GM12864 (cell line): Measurements from ENCODE around the gene ERG.

Source experiments
- DNase-seq: peaks from one replicate; pipeline ENCODE4 v3.0.0-alpha.2; 2011; ENCODE audit warnings: low read depth
- H3K4me3 ChIP-seq: 2 replicates; pipeline ENCODE4 v1.5.1; 2011; ENCODE audit warnings: mild to moderate bottlenecking, low read depth, low read length, control low read depth
- CTCF ChIP-seq: IDR thresholded peaks from 2 replicates; pipeline ENCODE4 v1.5.1; 2011; ENCODE audit warnings: low read depth, mild to moderate bottlenecking, moderate library complexity, low read length, control low read depth, inconsistent platforms; ENCODE audit errors: missing control alignments

Gene ERG

GRCh38 chr21:38470755-38471154 lies 27.5 kb downstream of the ERG start:
- no peak for TF ChIP-seq CTCF
- no peak for DNase-seq

GRCh38 chr21:38469642-38470041 lies 28.6 kb downstream of the ERG start:
- no peak for DNase-seq
- TF ChIP-seq CTCF: no peak
- H3K4me3 ChIP-seq: no peak overlapping the region

More at GRCh38 chr21:38470755-38471154, 27.5 kb downstream of the ERG start:
- H3K4me3 ChIP-seq: no peak overlapping the region

- TF ChIP-seq CTCF: no peak
Measured at GRCh38 chr21:38468989-38469388, 29.3 kb downstream of the ERG start.

GRCh38 chr21:38467911-38468310 lies 30.4 kb downstream of the ERG start:
- TF ChIP-seq CTCF: no peak
- no peak for DNase-seq

More at GRCh38 chr21:38468989-38469388, 29.3 kb downstream of the ERG start:
- H3K4me3 ChIP-seq: no peak overlapping the region
- DNase-seq: no peak

GRCh38 chr21:38467374-38467773 lies 30.9 kb downstream of the ERG start:
- no peak overlapping the region for H3K4me3 ChIP-seq
- no peak for TF ChIP-seq CTCF
- no peak for DNase-seq

More at GRCh38 chr21:38467911-38468310, 30.4 kb downstream of the ERG start:
- no peak overlapping the region for H3K4me3 ChIP-seq

GRCh38 chr21:38460171-38460742 lies 38.0 kb downstream of the ERG start:
- no peak for TF ChIP-seq CTCF
- no peak for DNase-seq
- H3K4me3 ChIP-seq: no peak overlapping the region

GRCh38 chr21:38459490-38459889 lies 38.8 kb downstream of the ERG start:
- DNase-seq: no peak
- TF ChIP-seq CTCF: no peak

More at GRCh38 chr21:38459490-38459889, 38.8 kb downstream of the ERG start:
- H3K4me3 ChIP-seq: no peak overlapping the region
